ENCODE measurements around the gene ASS1.

DNA sequence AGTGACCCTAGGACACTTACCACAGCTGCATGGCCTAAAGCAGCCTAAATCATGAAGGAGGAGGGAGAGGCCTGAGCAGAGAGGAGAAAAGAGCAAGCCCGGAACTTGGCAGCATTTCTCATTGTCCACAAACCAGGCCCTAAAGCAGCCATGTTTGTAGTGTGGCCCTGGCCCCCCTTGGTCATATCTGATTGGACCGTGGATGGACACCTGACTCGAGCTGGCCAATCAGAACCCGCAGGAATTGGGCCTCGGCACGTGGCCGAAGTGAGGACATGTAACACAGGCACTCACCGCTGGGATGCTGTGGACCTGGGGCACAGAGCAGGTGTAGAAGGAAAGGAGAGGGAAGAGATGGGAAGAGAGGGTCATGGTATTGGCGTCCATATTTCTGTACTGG, 56.9 kb downstream of the ASS1 start:
- TF ChIP-seq EZH2phosphoT487 (IDR thresholded peaks at IDR 0.05) = no peak
- TF ChIP-seq, protein P1, sequence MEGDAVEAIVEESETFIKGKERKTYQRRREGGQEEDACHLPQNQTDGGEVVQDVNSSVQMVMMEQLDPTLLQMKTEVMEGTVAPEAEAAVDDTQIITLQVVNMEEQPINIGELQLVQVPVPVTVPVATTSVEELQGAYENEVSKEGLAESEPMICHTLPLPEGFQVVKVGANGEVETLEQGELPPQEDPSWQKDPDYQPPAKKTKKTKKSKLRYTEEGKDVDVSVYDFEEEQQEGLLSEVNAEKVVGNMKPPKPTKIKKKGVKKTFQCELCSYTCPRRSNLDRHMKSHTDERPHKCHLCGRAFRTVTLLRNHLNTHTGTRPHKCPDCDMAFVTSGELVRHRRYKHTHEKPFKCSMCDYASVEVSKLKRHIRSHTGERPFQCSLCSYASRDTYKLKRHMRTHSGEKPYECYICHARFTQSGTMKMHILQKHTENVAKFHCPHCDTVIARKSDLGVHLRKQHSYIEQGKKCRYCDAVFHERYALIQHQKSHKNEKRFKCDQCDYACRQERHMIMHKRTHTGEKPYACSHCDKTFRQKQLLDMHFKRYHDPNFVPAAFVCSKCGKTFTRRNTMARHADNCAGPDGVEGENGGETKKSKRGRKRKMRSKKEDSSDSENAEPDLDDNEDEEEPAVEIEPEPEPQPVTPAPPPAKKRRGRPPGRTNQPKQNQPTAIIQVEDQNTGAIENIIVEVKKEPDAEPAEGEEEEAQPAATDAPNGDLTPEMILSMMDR (IDR thresholded peaks at IDR 0.05) = no peak

Data from neural progenitor cell (in vitro differentiated cells).